ENCODE results near the gene LENG9. TPM values are rescaled to one million over a fixed set of nuclear protein-coding genes. Genes with fewer than 3 reads are reported as not detected.

Gene LENG9
- total and polyA plus RNA-seq, 2 of the 13 experiments (the other 11 are each of a cell fraction or from before 2014, with no cell fraction given), result 0.75 to 2.9 TPM

GRCh38 chr19:54420068-54420382 lies 43.6 kb downstream of the LENG9 start:
- WGBS (ENCODE audit: low lambda C conversion rate), result no CpG with 5 or more reads among the region's 10 CpGs
- Histone ChIP-seq H3K27me3 (ENCODE audit: control insufficient read depth in 1 of 2, insufficient read depth in 2 of 2, low read length in 2 of 2) (no peaks in the 10 kb centered on the region), H3K4me1 (ENCODE audit: insufficient read depth, low read length) (peaks cover 64% of the 10 kb centered on the region), H3K9ac (ENCODE audit: insufficient read depth, low read depth, low read length) (peak overlapping the region; percentile 79), H3K4me3 (replicated peaks in 1 of 3; ENCODE audit: insufficient read depth in 1 of 3, low read depth in 2 of 3, low read length in 3 of 3) (peak overlapping the region in 2 of 3 experiments; percentile 43 to 64; a peak in 4 of 6 replicates), H3K36me3 (replicated peaks in 1 of 2; ENCODE audit: control insufficient read depth in 1 of 2, insufficient read depth in 2 of 2, low read length in 2 of 2) (no peaks in the 10 kb centered on the region), H4K20me1 (ENCODE audit: insufficient read depth, low read length) (no peaks in the 10 kb centered on the region), H2AFZ (ENCODE audit: low read length) (no peak overlapping the region), H3K79me2 (ENCODE audit: insufficient read depth, low read length) (no peaks in the 10 kb centered on the region), H3K9me3 (ENCODE audit: low read length) (no peaks in the 10 kb centered on the region), H3K4me2 (ENCODE audit: low read depth, low read length) (peak overlapping the region; percentile 90), H3K27ac (ENCODE audit: extremely low read length, insufficient read depth, low read length) (peak overlapping the region; percentile 73)
- FAIRE-seq (no peak), DNase-seq (ENCODE audit: low spot score) (no peak), ATAC-seq (no peak)
- ChIA-PET CTCF (ENCODE audit: low intra/inter-chr PET ratio, low total read pairs) (no interaction called here), POLR2A (interaction anchor here (0.6 to 4.4 kb wide), 17 partner anchors 11 to 283 kb away, joined by 3 to 55 read pairs (median 4); partner anchors contain the start of genes CNOT3, LAIR1, LENG8 and LENG9)
- in situ Hi-C loops (cut with HindIII; ENCODE audit: extremely low pct_ligation_motif_present, low pct_unique_long_range_greater_than_20kb) (no loop called here), intact Hi-C loops (cut with micrococcal nuclease; ENCODE audit: unreplicated experiment) (no loop called here)
- BruUV-seq (replicated peaks), result no TSS peak
- no peak for TF ChIP-seq CREB1 (IDR thresholded peaks at IDR 0.05)
- no peak for TF ChIP-seq CREB1 (CRISPR knock-in tag; IDR thresholded peaks at IDR 0.05)
- no peak for TF ChIP-seq ZNF558 (CRISPR knock-in tag; IDR thresholded peaks at IDR 0.05; ENCODE audit: borderline replicate concordance)
- TF ChIP-seq FOSL2 (CRISPR knock-in tag; IDR thresholded peaks at IDR 0.05), result no peak
- TF ChIP-seq, protein P1, sequence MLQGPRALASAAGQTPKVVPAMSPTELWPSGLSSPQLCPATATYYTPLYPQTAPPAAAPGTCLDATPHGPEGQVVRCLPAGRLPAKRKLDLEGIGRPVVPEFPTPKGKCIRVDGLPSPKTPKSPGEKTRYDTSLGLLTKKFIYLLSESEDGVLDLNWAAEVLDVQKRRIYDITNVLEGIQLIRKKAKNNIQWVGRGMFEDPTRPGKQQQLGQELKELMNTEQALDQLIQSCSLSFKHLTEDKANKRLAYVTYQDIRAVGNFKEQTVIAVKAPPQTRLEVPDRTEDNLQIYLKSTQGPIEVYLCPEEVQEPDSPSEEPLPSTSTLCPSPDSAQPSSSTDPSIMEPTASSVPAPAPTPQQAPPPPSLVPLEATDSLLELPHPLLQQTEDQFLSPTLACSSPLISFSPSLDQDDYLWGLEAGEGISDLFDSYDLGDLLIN (CRISPR knock-in tag; IDR thresholded peaks at IDR 0.05; ENCODE audit: borderline replicate concordance), result no peak
- TF ChIP-seq SRY (CRISPR knock-in tag; IDR thresholded peaks at IDR 0.05), result no peak
- TF ChIP-seq ZNF3 (CRISPR knock-in tag; IDR thresholded peaks at IDR 0.05), result no peak
- no peak for TF ChIP-seq ZNF7 (CRISPR knock-in tag; IDR thresholded peaks at IDR 0.05)
- TF ChIP-seq PHF8 (CRISPR knock-in tag; IDR thresholded peaks at IDR 0.05), result no peak
- peak; percentile 43 for TF ChIP-seq XRCC5 (optimal IDR thresholded peaks at IDR 0.05; ENCODE audit: low read length)
- no peak for TF ChIP-seq GATAD2A (CRISPR knock-in tag; IDR thresholded peaks at IDR 0.05)
- TF ChIP-seq PRMT3 (CRISPR knock-in tag; IDR thresholded peaks at IDR 0.05; ENCODE audit: borderline replicate concordance, low read depth), result no peak
- 0 out of 2 replicates have a peak, but pooled peaks have one; percentile 47 for TF ChIP-seq MTA1 (CRISPR knock-in tag; IDR thresholded peaks at IDR 0.05; ENCODE audit: borderline replicate concordance)
- no peak for TF ChIP-seq HNRNPL (IDR thresholded peaks at IDR 0.05; ENCODE audit: low read depth, low read length)
- TF ChIP-seq, protein P2, sequence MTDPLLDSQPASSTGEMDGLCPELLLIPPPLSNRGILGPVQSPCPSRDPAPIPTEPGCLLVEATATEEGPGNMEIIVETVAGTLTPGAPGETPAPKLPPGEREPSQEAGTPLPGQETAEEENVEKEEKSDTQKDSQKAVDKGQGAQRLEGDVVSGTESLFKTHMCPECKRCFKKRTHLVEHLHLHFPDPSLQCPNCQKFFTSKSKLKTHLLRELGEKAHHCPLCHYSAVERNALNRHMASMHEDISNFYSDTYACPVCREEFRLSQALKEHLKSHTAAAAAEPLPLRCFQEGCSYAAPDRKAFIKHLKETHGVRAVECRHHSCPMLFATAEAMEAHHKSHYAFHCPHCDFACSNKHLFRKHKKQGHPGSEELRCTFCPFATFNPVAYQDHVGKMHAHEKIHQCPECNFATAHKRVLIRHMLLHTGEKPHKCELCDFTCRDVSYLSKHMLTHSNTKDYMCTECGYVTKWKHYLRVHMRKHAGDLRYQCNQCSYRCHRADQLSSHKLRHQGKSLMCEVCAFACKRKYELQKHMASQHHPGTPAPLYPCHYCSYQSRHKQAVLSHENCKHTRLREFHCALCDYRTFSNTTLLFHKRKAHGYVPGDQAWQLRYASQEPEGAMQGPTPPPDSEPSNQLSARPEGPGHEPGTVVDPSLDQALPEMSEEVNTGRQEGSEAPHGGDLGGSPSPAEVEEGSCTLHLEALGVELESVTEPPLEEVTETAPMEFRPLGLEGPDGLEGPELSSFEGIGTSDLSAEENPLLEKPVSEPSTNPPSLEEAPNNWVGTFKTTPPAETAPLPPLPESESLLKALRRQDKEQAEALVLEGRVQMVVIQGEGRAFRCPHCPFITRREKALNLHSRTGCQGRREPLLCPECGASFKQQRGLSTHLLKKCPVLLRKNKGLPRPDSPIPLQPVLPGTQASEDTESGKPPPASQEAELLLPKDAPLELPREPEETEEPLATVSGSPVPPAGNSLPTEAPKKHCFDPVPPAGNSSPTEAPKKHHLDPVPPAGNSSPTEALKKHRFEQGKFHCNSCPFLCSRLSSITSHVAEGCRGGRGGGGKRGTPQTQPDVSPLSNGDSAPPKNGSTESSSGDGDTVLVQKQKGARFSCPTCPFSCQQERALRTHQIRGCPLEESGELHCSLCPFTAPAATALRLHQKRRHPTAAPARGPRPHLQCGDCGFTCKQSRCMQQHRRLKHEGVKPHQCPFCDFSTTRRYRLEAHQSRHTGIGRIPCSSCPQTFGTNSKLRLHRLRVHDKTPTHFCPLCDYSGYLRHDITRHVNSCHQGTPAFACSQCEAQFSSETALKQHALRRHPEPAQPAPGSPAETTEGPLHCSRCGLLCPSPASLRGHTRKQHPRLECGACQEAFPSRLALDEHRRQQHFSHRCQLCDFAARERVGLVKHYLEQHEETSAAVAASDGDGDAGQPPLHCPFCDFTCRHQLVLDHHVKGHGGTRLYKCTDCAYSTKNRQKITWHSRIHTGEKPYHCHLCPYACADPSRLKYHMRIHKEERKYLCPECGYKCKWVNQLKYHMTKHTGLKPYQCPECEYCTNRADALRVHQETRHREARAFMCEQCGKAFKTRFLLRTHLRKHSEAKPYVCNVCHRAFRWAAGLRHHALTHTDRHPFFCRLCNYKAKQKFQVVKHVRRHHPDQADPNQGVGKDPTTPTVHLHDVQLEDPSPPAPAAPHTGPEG (CRISPR knock-in tag; IDR thresholded peaks at IDR 0.05), result no peak
- no peak for TF ChIP-seq SIN3B (IDR thresholded peaks at IDR 0.05; ENCODE audit: low read length)
- no peak for TF ChIP-seq SAP130 (CRISPR knock-in tag; IDR thresholded peaks at IDR 0.05; ENCODE audit: low read depth)
- TF ChIP-seq, protein P3, sequence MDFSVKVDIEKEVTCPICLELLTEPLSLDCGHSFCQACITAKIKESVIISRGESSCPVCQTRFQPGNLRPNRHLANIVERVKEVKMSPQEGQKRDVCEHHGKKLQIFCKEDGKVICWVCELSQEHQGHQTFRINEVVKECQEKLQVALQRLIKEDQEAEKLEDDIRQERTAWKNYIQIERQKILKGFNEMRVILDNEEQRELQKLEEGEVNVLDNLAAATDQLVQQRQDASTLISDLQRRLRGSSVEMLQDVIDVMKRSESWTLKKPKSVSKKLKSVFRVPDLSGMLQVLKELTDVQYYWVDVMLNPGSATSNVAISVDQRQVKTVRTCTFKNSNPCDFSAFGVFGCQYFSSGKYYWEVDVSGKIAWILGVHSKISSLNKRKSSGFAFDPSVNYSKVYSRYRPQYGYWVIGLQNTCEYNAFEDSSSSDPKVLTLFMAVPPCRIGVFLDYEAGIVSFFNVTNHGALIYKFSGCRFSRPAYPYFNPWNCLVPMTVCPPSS (IDR thresholded peaks at IDR 0.05), result no peak
- no peak for TF ChIP-seq NCOA2 (CRISPR knock-in tag; IDR thresholded peaks at IDR 0.05)
- TF ChIP-seq SALL1 (CRISPR knock-in tag; IDR thresholded peaks at IDR 0.05), result peak; percentile 36; the same call in 1 of the 2 replicates

All from HepG2 (cell line).